HG03196 (cell line): ENCODE data around the gene SDHAF2.
"Not testable (repeated sequence)": the region's sequence is repeated elsewhere in the genome, so short reads cannot be mapped to it uniquely, and the experiment has no call there.

Experiments
- ATAC-seq: cut with Tn5 transposase; IDR thresholded peaks from one replicate; pipeline ENCODE4 v1.9.1; 2021; ENCODE audit not compliant: unreplicated experiment

SDHAF2 gene

DNA sequence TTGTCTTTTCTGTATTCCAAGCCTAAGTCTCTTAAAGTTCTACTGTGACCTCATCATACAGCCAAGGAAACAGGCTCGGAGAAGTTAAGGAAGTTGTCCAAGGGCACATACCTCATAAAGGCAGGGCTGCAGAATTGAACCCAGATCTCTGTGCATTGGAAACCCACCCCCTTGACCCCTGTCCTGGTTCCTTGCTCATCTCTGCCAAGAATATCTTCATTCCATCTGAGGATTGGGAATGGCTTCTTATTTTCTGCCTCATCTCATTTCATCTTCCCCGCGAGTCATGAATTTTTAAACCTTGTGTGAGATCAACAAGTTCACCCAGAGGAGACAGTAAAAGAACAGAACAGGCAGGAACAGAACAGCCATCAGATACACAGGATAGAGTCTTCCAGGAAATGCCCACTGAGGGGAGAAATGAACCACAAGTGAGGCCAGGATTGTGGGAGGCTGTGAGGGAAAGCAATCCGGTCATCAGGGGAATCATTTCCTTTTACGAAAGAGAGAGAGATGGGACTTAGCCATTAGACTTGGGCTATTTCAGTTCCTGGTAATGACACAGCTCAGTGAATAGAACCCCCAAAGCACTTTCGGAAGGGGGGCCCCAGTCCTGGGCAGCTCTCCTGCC lies 44.2 kb downstream of the SDHAF2 start:
- no peak for ATAC-seq

DNA sequence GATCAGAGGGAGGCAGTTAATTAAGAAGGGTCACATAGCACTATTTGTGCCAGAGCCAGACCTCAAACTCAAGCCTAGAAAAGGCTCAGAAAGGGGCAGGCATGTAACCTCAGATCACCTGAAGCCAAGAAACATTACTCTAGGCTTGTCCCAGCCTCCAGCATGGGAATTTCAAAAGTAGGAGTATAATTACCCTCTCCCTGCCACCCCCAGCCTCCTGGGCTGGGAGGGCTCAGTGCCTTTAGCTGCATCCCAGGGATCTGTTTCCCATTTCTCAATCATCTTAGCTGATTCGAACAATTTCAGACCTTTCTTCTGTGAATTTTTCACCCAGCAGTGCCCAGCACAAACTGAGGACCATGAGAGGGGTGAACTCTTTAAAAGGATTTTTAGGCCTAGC lies 45.5 kb downstream of the SDHAF2 start:
- ATAC-seq, result no peak

DNA sequence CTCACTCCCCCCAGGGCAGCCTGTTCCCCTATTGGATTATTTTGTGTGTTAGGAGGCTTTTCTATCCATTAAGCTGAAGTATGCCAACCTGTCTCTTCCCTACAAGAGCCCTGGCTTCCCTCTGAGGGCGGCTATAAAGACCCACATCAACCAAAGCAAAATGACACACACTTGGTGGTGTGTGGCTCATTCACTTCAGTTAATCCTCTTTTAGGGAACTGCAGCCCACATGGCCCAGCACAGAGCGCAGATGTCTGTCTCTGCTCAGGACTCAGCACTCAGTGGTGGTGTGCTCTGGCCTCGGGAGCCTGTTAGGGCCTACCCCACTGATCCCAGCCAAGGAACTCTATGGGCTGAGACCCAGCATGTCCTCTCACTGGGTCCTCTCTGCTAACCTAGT lies 46.4 kb downstream of the SDHAF2 start:
- no peak for ATAC-seq

DNA sequence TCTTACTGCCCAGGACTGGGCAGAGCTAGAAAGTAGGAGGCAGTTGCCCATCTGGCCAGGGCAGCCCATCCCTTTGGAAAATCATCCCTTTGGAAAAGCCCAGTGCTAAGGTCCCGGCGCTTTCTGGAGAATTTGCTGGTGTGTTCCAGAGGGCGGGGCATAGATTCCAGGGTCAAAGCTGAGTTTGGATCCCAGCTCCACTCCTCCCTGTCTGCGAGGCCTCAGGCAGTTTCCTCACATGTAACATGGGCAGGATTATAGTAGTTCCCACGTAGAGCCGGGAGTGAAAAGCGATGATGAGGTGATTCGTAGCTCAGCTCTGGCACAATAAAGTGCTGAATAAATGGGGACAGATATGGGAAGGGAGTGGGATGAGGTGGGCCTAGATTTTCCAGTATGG lies 47.2 kb downstream of the SDHAF2 start:
- no peak for ATAC-seq

DNA sequence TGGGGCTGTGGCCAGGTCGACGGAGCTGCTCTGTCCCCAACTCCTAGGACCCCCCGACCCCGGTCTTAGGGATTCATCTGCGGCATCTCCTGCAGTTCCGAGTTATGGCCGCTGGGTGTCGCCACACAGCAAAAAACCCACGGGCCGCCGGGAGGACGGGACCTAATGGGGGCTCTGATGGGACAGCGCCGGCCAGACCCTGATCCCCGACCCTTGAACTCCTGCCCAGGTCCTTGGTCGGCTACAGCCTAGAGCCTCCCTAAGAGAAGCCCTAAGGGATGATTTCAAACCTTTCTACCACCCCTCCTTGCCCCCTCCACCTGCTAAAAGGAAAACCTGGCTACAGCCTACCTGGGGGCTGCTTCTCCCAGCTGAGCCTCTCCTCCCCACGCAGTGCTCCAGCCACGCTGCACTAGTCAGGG lies 47.8 kb downstream of the SDHAF2 start:
- ATAC-seq, result no peak

DNA sequence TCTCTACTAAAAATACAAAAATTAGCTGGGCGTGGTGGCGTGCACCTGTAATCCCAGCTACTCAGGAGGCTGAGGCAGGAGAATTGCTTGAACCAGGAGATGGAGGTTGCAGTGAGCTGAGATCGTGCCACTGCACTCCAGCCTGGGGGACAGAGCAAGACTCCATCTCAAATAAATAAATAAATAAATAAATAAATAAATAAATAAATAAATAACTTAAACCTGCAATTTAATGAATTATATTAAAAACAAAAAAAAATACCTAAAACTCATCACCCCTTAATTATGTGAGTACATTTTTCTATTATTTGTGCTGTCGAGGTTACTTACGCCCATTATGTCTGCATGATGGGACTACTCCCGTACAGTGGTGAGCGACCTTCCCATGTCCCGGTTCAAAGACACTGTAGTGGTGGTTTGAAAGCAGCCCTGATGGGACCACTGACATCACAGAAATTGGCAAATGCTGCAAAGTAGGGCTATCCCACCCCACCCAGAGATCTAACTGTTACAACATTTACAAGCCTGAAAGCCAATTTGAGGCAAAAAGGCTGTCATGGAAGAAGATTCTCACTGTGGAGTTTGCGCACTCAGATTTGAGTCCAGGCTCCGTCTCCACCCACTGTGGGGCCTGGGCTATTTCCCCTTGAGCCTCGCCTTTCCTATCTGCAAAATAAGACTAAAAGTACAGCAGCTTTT lies 49.6 kb downstream of the SDHAF2 start:
- not testable (repeated sequence) for ATAC-seq

DNA sequence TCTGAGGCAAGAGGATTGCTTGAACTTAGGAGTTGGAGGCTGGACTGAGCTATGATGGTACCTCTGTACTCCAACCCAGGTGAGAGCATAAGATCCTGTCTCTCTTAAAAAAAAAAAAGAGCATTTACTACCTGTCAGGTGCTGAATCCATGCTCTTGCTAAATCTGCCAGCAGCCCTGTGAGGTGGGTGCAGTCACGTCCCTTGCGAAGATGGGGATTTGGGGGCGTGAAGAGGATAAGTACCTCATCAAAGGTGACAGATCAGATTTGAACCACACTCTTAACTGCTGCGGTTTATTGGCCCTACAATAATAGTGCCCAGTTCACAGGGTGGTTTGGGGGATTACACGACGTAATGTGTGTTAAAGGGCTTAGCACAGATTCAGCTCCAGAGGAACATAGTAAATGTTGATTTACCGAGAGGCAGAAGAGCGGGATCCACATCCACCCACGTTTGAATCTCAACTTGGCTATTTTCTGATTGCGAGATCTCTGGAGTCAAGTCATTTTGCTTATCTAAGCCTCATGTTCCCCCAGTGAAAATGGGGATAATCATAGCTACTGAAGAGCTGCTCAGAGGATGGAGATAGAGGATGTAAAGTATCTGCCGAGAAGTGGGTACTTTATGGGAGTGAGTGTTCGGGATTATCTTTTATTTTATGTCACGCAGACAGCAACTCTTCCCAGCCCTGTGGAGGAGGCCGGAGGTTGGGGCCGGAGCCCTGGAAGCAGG lies 50.5 kb downstream of the SDHAF2 start:
- ATAC-seq, result no peak

DNA sequence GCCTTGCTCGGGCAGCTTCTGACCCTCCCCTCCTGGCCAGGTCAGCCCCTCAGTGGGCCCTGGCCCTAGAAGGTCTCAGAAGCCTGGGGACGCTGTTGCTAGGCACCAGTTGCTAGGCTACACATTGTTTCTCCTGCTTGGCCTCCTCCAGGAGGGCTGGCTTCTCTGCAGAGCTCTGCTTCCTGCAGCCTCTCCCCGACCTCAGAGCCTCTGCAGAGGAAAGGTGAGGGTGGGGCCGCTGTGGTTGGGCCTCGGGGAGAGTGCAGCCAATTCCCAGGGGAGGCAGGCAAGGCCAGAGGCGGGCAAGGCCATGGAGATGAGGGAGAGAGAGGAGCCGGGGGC lies 51.0 kb downstream of the SDHAF2 start:
- no peak for ATAC-seq

DNA sequence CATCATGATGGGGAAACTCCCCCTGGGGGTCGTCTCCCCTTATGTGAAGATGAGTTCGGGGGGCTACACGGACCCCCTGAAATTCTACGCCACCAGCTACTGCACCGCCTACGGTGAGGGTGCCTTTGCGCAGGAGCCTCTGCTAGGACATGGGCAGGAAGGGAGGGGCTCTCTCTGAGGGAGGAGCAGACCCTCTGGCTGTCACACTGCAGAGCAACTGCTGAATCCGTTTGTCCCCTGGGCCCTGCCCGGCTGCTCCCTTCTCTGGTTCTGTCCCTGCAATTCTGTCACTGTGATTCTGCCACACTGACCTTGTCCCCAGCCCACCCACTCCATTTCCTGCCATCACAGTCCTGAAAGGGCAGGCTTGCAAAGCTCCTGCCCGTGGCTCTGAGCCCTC lies 51.9 kb downstream of the SDHAF2 start:
- no peak for ATAC-seq

DNA sequence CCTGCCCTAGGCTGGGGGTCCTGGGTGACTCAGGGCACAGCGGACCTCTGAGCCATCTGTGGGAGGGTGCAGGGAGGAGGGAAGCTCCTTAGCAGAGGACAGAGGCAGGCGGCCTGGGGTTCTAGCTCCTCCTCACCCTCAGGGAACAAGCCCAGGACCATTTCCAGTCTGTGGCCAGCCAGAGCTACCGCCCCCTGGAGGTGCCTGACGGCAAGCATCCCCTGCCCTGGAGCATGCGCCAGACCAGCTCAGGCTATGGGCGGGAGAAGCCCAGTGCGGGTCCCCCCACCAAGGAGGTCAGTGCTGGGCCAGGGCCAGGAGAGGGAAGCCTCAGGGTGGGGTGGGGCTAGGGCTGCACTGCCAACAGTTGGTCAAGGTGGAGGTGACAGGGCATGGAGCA lies 52.6 kb downstream of the SDHAF2 start:
- no peak for ATAC-seq

DNA sequence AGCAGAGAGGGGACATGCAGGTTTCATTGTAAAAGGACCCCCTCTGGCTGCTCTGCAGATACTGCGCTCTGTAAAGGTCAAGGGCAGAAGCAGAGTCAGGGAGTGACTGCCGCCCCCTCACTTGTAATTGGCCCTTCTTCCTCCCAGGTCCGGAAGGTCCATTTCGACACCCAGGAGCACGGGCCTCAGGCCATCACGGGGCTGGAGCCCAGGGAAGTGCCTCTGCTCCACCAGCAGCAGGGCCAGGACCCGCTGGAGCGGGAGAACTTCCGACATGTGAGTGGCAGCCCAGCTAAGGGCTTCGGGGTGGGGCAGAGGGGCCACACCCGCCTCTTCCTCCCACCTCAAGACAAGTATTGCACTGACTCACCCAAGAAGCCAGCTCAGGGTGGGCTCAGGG lies 54.6 kb downstream of the SDHAF2 start:
- no peak for ATAC-seq

DNA sequence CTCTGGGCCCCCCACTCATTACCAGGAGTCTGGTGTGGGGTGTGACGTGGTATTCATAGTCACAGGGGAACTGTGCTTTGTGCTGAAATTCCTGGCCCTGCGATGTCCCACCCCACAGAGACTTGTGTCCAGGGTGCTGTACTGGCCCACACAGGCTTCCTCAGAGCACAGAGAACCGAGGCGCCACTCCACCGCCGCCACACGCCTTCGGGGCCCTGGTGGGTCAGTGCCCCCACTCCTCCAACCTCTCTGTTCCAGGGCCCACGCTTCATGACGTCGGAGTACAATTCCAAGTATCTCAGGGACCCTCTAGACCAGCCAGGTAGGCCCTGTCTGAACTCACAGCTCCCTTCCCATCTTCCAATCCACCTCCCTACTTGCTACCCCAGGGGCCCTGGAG lies 55.2 kb downstream of the SDHAF2 start:
- ATAC-seq, result no peak

DNA sequence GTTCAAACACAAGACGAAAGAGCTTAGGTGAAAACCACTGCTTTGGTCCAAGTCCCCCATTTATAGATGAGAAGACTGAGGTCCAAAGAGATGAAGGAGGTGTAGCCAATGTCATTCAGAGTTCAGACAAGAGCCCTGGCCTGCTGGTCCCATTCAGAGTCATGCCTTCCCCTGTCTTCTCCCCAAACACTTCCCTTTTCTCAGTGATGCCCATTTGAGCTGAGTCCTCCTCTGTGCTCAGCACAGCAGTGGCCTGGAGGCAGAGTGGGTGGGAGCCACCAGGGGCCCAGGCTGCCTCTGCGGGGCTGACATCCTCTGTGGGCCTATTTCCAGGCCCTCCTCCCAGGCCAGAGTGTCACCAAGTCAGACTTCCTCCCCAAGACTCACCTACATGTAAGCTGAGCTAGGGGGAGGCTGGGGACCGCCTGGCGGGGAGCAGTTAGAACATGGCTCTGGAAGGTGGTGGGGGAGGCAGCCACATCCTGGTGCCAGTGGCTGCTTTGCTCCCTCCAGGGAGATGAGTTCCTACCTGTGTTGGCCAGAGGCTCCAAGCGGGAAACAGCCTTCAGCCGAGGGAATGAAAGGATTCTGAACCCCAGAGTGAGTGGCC lies 56.2 kb downstream of the SDHAF2 start:
- ATAC-seq, result no peak

DNA sequence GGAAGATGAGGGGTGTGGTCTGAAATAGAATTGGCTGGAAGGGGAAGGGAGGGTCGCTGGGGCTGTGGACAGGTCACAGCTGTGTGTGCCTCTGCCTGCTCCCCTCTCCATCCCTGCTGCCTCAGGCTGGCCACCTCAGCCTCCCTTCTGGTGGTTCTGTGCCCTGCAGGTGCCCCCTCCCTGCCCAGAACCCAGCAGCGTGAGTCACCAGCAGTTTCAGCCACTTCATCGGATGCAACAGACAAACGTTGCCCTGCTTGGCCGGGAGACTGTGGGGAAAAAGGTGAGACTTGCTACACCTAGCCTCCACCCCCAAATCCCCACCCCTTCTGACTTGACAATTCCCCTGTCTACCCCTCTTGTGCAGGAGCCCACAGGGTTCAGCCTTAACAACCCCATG lies 56.9 kb downstream of the SDHAF2 start:
- ATAC-seq, result no peak

DNA sequence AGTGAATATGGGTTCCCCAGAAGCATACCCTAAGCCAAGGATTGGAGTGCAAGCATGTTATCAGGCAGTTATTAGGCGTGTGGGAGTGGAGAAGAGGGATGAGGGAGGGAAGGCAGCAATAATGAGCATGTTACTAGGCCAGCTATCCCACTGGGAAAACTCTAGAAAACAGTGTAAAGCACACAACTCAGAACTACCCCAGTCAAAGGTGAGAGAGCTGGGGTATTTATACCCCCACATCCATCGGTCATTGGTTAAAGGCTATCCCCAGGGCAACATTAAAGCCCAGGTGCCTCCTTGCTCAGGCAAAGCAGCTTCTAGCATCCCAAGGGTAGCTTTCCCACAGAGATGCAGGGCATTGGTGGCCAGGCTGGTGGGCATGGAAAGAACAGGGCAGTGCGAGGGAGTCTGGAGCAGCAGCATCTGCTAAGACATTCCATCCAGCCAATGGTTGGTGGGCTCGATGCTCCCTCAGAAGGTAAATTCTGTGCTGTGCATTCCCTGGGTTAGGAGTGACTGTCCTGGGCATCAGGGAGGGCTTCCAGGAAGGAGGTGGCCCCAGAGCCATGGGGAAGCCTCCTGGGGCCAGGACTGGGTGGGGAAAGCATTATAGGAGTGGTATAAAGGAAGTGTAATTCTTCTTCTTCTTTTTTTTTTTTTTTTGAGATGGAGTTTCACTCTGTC lies 57.6 kb downstream of the SDHAF2 start:
- no peak for ATAC-seq

DNA sequence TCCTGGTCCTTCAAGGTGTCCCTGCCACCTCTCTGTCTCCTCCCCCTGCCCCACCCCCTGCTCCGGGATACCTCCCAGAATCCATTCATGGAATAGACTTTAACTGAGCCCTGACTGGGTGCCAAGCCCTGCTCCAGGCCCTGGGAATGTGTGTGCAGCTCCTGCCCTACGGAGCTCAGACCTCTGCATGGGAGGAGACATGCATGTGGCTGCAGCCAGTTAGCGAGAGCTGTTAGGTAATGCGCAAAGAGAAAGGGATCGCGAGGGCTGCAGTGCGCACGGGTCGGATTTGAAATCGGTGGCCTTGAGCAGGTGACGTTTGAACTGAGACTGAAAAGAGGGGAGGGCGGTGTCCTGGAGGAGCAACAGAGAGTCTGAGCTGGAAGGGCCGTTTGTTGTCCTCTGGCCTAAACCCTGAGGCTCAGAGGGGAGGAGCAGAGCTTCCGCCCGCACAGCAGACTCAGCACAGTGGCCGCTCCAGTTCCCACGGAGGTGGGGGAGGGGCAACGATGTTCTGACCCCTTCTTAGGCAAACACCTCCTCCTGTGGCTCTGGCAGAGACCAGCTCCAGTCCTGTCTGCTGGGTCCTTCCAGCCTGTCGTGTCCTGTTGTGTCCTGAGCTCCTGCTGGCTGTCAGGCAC lies 58.8 kb downstream of the SDHAF2 start:
- no peak for ATAC-seq

DNA sequence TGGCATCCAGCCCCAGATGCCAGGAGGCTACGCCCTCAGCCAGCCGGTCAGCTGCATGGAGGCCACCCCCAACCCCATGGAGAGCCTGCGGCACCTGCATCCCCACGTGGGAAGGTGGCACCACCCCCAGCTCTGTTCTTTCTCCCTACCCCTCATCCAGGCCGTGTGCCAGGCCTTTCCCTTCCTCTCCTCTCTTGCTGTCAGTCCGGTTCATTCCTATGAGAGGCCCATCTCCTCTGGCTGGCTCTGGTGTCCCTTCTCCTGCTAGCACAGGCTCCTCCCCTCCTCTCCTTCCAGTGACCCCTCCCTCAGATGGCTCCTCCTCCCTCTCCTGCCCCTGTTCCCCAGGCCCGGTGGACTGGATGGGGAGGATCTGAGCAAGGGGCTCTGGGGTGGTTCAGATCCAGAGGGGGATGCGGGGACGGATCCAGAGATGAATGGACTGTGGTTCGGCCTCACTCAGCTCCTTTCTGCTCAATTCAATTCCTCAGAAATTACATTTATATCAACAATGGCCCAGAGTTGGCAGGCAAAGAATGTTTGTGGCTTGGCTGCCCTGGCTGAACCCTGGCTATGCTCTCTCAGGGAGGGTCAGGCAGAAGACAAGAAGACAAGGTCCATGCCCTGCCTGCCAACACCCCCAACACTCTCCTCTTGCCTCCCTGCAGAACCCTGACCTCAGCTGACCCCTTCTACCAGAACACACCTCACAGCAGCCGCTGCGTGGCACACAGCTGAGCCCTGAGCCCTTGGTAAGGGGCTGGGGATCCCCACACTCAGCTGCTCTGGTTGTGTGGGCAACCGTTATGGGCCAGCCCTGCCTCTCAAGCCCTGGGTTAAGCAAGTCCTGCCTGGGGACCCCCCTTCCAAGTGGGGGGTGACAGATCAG lies 60.2 kb downstream of the SDHAF2 start:
- no peak for ATAC-seq

DNA sequence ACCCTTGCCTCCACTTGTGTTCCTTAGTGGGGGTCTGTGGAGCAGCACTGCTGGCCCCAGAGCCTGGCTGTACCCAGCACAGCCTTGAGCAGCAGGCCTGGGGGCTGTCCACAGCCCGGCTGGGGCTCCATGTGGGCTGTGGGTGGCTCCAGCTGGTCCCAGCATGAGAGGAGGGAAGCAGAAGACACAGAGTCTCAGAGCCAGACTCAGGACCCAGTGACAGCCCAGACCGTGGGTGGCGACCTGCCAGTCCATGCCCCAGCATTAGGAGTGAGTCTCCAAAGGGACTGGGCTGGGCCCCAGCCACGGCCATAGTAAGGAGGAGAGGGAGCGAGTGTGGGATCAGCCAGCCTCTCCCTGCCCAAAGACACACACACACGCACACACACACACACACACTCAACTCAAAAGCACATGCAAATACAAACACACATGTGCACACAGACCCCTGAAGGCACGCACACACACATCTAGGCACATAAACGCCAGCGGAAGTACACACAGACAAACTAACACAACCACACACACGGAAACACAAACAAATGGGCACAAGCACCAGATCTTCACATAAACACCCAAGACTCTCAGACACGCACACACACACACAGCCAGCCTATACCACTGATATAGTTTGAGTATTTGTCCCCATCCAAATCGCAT lies 61.9 kb downstream of the SDHAF2 start:
- no peak for ATAC-seq

DNA sequence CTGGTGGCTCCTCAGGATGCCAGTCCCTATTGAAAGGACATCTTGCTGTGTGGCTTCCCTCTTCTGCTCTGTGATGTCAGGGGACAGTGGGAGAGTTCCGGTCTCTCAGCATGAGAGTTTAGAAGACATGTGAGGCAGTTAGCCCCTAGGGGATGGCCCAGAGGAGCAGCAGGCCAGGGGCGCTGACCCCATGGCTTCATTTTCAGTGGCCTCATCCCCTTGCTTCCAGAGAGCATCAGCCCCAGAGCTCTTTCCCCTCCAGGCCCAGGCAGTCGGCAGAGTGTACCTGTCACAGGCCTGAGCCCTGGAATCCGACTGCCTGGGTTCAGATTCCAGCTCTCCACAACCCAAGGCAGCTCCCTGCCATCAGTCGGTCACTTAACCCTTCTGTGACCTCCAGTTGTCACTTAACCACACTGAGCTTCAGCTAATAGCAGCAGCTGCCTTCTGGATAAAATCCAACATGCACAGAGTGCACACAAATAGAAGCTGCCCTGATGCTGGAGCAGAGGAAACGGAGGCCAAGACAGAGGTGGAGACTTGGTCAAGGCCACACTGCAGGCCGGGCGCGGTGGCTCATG lies 64.5 kb downstream of the SDHAF2 start:
- no peak for ATAC-seq
